Ramos (cell line): Measurements from ENCODE around the gene SCP2D1.

Source experiments
- in situ Hi-C: fragments of 300-500 bp; cut with MboI; formaldehyde crosslinking; loops from one replicate; pipeline ENCODE4 v1.14.3; 2022; ENCODE audit warnings: low sequenced_read_pairs; ENCODE audit not compliant: unreplicated experiment

Gene SCP2D1

DNA sequence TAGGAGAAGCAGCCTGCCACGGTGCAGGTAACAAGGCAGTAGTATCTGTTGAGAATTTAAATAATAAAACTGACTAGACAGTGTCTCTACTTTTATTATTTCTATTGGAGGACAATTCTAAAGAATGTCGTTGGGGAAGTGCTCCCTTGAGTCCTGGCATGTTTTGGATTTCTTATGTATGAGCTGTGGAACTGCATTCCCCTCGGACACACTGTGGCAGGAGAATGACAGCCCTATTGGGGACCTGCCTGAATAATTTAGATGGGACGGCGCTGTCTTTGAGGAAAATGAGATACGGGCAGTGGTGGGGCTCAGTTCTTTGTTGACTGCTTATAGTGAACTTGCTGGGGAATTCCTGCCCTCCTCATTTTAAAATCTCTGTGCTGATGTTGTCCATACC, 2.4 kb upstream of the SCP2D1 start:
- in situ Hi-C loops: no loop called here

DNA sequence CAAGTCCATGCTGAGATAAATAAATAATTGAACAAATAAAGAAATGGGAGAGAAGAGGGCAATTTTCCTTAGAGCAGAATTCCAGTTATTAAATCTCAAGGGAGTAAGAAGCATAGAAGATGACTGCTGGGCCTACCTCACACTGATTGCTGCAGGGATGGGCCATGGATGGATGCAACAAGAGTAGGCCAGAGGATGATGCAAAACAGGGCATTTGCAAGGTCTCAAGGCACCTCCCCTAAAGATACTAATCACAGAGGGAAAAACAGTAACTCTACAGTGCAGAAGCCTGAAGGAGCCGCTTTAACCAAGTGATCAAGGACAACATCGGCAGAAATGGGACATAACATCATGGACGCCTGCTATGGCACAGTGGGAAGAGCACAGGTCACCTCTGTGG, 1.7 kb upstream of the SCP2D1 start:
- in situ Hi-C loops: no loop called here

DNA sequence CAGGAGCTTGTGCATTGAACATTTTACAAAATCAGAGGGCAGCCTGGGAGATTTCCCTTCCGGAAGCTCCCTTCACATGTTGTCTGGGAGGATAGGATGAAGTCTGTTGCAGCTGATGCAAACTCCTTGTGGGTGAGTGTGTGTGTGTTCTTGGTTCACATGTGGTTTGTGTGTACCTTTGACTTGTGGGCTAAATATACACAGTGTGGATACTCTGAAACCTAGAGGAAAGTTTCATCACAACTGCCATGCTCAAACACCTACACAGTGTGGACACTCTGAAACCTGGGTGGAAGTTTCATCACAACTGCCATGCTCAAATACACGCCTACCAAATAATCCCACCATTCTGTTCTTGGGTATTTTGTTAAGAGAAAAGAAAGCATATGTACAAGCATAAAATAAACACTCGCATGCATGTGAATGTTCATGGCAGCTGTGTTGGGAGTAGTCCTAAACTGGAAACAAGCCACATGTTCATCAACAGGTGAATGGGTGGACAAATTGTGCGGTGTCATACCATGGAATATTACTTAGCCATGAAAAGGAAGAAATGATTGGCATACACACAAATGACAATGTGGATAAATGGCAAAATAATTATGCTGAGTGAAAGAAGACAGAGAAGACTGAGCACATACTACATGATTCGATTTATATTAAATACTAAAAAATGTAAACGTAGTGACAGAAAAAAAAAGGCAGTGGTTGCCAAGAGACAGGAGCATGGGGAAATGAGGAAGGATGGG, 1.8 kb downstream of the SCP2D1 start:
- in situ Hi-C loops: no loop called here

DNA sequence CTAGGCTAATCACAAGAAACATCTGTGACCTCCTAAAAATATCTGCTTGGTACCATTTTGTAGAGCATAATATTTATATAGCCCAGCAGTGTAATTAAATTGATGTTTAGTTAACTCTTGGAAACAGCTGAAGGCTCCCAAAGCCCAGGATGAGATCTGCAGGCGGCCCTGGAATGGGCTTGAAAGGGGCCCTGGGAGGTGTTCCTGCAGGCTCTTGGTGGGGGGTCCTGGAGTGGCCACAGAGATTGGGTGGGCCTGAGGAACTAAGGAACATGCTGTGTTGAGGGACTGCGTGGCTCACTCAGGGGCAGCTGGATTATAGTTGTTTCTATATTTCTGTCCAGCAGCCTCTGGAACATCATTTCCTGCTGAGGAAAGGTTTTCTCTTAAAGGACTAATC, 9.2 kb downstream of the SCP2D1 start:
- in situ Hi-C loops: no loop called here

DNA sequence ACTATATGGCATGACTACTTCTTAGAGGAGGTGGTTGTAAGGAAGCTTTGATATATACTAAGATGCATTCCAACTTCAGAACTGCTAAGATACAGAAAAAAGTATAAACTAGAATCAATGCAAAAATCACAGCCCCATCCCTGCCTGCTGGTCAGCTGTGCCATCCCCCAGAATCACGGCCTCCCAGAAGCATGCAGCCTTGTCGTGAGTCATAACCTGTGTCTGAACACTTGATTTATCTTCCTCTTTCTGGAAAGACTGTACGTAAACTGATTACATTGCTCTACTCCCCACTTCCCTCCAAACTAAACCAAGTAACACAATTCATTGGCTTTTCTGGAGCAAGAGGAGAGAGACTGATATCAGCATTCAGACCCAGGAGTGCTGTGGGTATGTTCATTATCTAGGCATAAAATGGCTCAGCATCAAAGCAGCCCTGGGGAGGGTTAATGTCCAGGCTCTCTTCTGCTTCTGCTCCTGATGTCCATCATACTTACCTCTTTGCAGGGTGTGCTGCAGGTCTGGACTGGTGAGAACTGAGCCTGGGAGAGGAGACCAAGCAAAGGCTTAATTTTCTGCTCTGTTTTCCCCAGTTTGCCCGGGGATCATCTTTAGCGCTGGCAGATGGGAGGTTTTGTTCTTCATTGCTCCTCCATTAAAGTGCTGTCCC, 18.4 kb downstream of the SCP2D1 start:
- in situ Hi-C loops: no loop called here

DNA sequence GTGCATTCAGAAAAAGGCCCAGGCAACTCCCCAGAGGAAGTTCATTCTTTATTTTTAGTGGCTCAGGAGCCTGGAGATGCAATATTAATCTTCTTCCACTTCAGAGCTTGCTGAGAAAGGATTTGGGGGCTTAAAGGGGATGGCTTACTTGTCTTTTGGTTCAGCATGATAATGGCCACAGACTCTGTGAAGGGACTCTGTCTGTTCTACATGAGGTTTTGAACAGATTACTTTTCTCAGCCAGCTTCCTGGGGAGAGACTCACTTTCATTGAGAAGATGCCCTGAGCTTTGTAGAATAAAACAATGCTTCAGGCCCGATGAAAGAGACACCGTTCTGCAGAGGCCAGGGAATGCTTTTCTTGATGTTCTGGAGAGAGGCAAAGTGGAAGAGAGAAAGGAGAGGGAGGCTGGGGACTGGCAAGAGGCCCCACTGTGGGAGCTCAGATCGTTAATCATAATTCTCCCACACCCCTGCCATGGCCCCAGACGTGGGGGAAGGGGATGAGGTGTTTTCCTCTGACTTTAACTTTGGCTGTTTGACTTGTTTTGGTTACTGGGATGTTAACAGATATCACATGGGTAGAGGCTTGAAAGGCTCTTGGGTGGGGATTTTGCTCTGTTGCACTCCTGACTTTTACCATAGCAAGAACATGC, 19.1 kb downstream of the SCP2D1 start:
- in situ Hi-C loops: no loop called here

DNA sequence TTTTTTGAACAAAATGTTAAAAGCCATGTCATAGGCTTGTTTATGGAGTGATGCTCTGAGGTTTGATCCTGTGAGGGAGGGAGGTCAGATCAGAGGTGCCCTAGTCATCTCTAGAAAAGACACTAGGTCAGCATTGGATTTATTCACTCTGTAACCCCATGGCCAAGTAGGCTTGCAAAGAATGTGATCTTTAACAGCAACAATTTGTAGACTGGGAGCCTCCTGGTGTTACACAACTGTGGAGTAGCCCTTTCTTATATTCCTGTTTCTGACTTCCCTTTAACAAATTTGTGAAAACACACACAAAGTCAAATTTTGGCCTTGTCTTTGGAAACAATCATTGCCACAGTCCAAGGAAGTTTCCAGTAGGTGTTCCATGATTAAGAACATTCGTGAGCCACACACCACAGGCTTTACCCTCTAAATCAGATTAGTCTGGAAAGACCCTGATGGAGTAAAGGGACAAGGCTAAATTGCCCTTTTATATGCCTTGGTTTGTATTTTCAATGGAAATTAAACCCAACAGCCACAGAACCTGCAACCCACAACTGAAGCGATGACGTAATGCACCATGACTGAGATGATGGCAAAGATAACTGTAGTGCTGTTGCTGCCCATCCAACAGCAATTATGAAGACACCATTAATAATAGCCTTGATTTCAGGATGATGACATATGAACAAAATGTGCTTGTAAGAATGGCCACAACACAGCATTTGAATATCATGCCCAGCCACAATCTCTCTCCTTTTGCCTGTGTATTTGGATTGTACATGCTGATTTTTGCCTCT, 22.1 kb downstream of the SCP2D1 start:
- in situ Hi-C loops: no loop called here

DNA sequence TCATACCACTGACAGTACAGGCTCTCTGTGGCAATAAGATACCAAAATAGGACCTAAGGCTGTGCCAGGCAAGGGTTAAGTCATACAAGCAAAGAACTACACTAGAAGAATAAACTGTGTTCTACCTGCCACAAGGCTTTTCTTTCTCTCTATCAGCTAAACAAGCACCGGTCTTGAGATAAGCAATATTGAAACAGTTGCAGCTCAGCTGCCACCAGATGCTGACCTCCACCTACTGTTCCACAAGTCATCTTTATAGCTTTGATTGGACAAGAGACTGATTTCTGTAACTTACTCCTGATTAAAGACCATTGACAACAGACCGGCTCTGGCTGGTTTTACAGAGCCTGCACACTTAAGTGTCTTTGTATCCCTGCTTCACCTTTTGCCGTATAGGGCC, 24.1 kb downstream of the SCP2D1 start:
- in situ Hi-C loops: no loop called here

DNA sequence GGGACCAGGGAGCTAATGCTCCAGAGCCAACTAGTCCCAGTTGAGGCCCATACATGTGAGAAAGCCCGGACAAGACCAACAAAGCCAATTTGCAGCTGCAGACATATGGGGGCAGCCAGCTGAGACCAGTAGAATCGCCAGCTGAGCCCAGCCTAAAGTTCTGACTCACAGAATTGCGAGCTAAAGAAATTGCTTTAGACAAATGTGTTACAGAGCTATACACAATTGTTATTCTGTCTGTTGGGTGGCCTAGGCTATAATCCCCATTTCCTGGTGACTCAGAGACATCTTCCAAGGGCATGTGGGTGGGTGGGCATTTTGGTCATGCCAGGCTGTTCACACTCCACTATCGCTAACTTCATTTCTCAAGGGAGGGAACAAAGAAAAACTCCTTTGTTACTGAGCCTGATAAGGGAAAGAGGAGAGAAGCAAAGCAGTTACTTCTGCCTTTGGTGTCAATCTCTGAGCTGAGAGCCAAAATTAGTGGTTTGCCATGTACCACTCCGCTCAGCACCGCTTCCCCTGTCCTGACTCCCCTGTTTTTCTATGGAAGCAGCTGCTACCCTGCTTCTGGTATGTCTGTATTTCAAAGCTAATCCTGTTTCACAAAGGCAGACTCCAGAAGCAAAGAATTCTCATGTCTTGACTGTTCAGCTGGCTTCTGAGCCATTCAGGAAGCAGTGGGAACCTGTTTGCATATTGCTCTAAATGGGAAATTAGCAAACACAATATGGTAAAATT, 26.1 kb downstream of the SCP2D1 start:
- in situ Hi-C loops: no loop called here

DNA sequence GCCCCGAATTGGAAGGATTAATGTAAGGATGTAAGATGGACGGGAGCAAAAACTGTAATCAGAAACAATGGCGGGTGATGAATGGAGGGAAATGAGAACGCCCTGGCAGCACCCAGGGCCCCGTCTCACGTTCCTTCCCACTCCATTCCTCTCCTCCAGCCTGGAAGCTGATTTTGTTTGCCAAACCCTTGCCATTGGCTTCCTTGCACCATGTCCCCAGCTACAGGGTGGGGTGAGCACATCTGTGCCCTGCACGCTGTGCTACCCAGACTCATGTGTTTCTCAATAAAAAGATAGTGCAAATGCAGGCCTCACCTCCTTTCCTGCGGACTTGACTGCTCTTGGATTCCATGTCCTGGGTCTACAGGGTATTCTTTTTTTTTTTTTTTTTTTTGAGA, 26.7 kb downstream of the SCP2D1 start:
- in situ Hi-C loops: no loop called here

DNA sequence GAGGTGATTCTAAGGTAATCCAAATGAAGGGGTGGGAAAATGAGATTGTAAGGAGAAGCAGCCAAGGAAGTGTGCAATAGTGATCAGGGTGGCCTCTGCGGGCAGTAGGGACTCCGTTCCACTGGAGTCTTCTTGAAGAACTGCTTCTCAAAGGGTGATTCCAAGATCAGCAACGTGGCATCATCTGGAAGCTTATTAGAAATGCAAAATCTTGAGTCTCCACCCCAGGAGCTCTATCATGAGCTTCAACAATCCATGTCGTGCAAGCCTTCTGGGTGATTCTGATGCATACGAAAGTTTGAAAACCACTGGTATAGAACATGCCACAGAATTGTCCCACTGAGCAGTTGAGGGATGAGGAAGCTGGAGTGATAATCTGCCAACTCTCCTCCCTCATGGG, 31.4 kb downstream of the SCP2D1 start:
- in situ Hi-C loops: no loop called here

DNA sequence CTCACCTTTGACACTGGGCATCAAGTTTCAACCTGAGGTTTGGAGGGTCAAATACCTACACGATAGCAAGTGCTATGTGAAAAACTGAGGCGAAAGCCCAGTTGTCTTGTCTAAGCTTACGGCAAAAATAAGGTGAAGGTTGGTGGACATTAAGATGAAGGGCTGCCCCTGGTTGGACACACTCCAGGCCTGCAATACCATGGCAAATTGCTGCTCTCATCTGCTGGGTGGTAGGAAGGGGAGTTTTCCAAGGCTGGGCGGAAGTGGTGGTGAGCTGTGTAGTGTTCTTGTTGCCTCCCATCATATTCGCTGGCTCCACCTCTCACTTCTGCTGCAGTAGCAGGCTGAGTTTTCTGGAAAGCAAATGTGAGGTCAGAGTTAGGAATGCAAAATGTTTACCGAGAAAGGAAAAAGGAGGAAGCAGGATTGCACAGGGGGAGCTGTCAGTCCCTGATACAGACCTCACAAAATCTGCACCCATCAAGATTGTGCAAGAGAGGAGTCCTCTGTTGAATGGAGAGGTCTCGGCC, 33.7 kb downstream of the SCP2D1 start:
- in situ Hi-C loops: no loop called here

DNA sequence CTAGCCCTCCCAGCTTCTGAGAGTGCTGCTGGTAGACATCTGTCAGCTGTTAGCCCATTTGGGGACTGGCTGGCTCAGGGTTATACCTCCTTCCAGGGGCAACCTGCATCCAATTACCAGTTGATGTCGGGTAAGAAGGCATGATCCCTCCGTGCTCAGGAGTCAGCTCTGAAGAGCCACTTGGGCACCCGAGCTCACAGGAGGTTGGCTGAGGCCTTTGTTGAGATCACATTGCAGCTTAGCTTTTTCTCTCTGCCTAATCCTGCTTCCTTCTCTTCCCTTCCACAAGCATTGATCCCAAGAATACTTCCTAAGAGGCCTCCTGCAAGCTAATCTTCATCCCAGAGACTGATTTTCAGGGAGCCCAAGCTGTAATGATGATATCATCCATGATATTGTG, 35.5 kb downstream of the SCP2D1 start:
- in situ Hi-C loops: no loop called here

DNA sequence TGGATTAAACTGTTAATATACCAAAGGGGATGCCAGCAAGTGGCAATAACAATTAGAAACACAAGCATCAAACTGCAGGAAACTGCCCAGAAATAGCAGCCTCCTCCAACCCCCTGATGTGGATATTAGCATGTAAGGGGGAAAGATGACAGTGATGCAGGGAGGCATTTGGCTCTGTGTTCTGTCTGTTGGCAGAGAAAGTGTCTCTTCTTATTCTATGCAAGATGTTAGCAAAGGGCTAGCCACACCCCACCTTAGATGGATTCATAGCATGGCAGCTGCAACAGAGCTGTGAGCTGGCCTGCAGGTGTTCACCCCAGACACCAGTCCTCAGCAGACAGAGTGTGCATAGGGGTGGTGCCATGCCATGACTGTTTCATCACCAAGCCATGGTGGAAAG, 38.0 kb downstream of the SCP2D1 start:
- in situ Hi-C loops: no loop called here

DNA sequence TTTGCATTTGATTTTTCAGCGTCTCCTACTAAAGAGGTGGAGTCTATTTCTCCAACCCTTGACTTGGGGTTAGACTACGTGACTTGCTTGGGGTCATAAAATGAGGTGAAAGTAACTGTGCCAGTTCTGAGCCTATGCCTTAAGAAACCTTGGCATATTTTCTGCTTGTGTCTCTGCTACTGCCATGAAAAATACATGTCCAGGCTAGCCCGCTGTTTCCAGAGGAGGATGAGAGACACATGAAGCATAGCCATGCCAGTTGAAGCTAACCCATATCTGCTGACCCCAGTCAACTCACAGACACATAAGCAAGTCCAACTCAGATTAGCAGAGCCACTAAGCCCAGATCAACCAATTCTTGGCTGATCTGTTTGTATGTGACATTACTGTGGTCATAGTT, 38.7 kb downstream of the SCP2D1 start:
- in situ Hi-C loops: no loop called here

DNA sequence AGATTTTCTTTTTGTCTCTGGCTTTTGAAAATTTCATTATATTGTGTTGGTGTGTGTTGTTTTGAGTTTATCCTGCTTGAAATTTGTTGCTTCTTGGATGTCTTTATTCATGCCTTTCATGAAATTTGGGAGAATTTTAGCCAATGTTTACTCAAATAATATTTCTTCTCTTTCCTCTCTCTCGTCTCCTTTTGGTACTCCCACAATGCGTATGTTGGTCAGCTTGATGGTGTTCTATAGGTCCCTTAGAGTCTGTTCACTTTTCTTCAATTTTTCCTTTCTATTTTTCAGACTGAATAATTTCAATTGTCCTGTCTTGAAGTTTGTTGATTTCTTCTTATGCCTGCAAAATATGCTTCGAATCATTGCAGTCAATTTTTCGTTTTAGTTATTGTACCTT, 39.6 kb downstream of the SCP2D1 start:
- in situ Hi-C loops: no loop called here

DNA sequence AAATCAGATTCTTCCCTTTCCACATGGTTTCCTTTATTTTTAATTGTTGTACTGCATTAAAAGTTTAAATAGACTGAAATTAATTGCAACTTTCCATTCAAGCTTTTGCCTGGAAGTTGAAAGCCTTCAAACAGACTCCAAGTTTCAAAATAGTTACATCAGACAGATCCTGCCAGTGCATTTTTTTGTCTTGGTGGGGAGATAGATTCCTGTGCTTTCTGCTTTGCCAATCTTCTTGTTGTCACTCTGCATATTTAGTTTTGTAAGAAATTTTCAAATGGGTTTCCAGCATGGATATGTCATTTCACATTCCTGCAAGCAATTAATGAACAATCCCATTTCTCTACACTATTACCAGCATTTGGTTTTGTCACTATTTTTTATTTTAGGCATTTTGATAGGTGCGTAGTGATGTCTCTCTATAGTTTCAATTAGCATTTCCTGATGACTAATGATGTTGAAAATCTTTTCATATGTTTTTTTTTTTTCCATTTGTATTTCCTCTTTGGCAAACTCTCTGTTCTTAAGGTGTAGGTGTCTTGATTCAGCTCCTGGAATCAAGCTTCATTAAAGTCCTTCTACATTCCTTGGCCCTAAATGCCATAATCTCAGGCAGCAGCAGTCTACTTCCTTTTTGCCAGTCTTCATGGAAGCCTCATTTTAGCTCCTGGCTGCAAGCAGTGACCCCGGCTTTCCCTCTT, 40.5 kb downstream of the SCP2D1 start:
- in situ Hi-C loops: no loop called here

DNA sequence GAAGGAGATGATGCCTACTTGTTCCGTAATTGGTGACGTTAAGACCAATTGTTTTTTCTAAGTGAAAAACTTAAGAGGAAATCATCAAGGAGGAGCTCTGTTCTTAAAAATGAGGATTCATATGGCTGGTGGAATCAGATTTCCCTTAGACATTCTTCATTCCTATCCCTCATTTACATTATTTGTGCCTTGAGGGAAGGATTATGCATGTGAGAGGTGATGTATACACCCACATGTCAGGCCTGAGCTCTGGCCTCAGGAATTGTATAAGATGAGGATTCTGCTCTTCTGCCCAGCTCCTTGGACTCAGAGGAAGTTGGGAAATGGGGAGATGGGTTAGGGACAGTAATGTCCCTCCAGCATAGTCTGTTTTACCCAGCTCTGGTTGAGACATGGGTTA, 42.3 kb downstream of the SCP2D1 start:
- in situ Hi-C loops: no loop called here

DNA sequence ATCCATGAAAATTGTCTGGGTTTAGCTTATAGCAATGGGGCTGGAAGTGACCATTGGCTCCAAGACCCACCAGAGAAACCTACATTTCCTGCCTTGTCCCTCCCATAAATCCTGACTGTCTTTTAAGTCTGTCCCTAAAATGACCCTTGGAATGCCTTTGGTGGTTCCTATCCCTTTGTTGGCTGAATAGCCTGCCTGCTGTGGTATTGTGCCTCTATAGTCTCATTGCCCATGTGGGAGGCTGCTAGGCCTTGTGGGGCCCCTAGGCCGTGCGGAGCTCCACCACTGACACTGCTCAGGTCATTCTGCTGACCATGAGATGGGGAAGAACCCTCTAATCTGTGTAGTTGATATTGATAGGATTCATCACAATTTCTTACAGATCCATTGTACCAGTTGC, 43.3 kb downstream of the SCP2D1 start:
- in situ Hi-C loops: no loop called here
